ENCODE data around the gene CBFA2T2.
"Not testable (repeated sequence)": the region's sequence is repeated elsewhere in the genome, so short reads cannot be mapped to it uniquely, and the experiment has no call there.

The CBFA2T2 gene

GRCh38 chr20:33697129-33697528 lies 207.2 kb downstream of the CBFA2T2 start:
- H3K4me3 ChIP-seq (ENCODE audit: low read depth in 1 of 2, low read length in 2 of 2): no peak overlapping the region
- no peak for DNase-seq
- no peaks in the 10 kb centered on the region for H3K36me3 ChIP-seq (ENCODE audit: insufficient read depth, low read length)
- no peaks in the 10 kb centered on the region for H3K79me2 ChIP-seq (ENCODE audit: insufficient read depth, low read length)
- no peaks in the 10 kb centered on the region for H3K9me3 ChIP-seq (ENCODE audit: insufficient read depth, low read length, severe bottlenecking)
- no peaks in the 10 kb centered on the region for H3K4me1 ChIP-seq (ENCODE audit: insufficient read depth, low read length)
- H3K27me3 ChIP-seq (ENCODE audit: insufficient read depth, low read length, poor library complexity): no peaks in the 10 kb centered on the region
- H3K4me2 ChIP-seq (ENCODE audit: insufficient read depth, low read length): no peak overlapping the region
- H3K27ac ChIP-seq (ENCODE audit: low read length): no peak overlapping the region
- no peak overlapping the region for H2AFZ ChIP-seq (ENCODE audit: low read depth, low read length)
- H4K20me1 ChIP-seq (ENCODE audit: insufficient read depth, low read length): no peaks in the 10 kb centered on the region
- no peak for ATAC-seq (ENCODE audit: insufficient read depth, low read depth)
- TF ChIP-seq, protein P1, sequence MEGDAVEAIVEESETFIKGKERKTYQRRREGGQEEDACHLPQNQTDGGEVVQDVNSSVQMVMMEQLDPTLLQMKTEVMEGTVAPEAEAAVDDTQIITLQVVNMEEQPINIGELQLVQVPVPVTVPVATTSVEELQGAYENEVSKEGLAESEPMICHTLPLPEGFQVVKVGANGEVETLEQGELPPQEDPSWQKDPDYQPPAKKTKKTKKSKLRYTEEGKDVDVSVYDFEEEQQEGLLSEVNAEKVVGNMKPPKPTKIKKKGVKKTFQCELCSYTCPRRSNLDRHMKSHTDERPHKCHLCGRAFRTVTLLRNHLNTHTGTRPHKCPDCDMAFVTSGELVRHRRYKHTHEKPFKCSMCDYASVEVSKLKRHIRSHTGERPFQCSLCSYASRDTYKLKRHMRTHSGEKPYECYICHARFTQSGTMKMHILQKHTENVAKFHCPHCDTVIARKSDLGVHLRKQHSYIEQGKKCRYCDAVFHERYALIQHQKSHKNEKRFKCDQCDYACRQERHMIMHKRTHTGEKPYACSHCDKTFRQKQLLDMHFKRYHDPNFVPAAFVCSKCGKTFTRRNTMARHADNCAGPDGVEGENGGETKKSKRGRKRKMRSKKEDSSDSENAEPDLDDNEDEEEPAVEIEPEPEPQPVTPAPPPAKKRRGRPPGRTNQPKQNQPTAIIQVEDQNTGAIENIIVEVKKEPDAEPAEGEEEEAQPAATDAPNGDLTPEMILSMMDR (IDR thresholded peaks at IDR 0.05; ENCODE audit: borderline replicate concordance, extremely low read depth, low read length, poor library complexity, severe bottlenecking): no peak
- TF ChIP-seq EZH2 (IDR thresholded peaks at IDR 0.05; ENCODE audit: borderline replicate concordance, low read depth, low read length, severe bottlenecking): no peak
- no peak overlapping the region for H3K9ac ChIP-seq (ENCODE audit: low read depth, low read length)

DNA sequence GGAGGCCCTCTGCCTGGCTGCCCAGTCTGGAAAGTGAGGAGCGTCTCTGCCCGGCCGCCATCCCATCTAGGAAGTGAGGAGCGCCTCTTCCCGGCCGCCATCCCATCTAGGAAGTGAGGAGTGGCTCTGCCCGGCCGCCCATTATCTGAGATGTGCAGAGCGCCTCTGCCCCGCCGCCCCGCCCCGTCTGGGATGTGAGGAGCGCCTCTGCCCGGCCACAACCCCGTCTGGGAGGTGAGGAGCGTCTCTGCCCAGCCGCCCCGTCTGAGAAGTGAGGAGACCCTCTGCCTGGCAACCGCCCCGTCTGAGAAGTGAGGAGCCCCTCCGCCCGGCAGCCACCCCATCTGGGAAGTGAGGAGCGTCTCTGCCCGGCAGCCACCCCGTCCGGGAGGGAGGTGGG lies 209.1 kb downstream of the CBFA2T2 start:
- H3K4me1 ChIP-seq (ENCODE audit: insufficient read depth, low read length): not testable (repeated sequence)

More for the DNA sequence above, 209.1 kb downstream of the CBFA2T2 start:
- not testable (repeated sequence) for H2AFZ ChIP-seq (ENCODE audit: low read depth, low read length); ATAC-seq (ENCODE audit: insufficient read depth, low read depth); H3K36me3 ChIP-seq (ENCODE audit: insufficient read depth, low read length); H3K27ac ChIP-seq (ENCODE audit: low read length); H3K79me2 ChIP-seq (ENCODE audit: insufficient read depth, low read length); H3K9me3 ChIP-seq (ENCODE audit: insufficient read depth, low read length, severe bottlenecking); H3K27me3 ChIP-seq (ENCODE audit: insufficient read depth, low read length, poor library complexity); H3K4me2 ChIP-seq (ENCODE audit: insufficient read depth, low read length); DNase-seq; H3K9ac ChIP-seq (ENCODE audit: low read depth, low read length); H4K20me1 ChIP-seq (ENCODE audit: insufficient read depth, low read length); H3K4me3 ChIP-seq (ENCODE audit: low read depth in 1 of 2, low read length in 2 of 2)

All from DND-41 (cell line).